COR-L47 (cell line): ENCODE measurements around the gene CDA.

Experiments used
- DNase-seq: peaks from one replicate; lab custom pipeline; 2025; lab: John Stamatoyannopoulos, UW

CDA gene

GRCh38 chr1:20615946-20616846, 27.3 kb downstream of the CDA start:
- DNase-seq: no peak

GRCh38 chr1:20616847-20617487, 28.1 kb downstream of the CDA start:
- DNase-seq: no peak

GRCh38 chr1:20618550-20618949, 29.7 kb downstream of the CDA start:
- DNase-seq: no peak

GRCh38 chr1:20619999-20620398, 31.1 kb downstream of the CDA start:
- DNase-seq: no peak

- no peak for DNase-seq
These were observed 32.1 kb downstream of the CDA start for GRCh38 chr1:20621012-20621411.

GRCh38 chr1:20624709-20625108, 35.8 kb downstream of the CDA start:
- no peak for DNase-seq

GRCh38 chr1:20625176-20626097, 36.5 kb downstream of the CDA start:
- DNase-seq: no peak

- no peak for DNase-seq
These were observed 37.2 kb downstream of the CDA start for GRCh38 chr1:20626098-20626427.

- no peak for DNase-seq
These were observed 37.6 kb downstream of the CDA start for GRCh38 chr1:20626524-20626923.

GRCh38 chr1:20630729-20631128, 41.8 kb downstream of the CDA start:
- DNase-seq: no peak

- DNase-seq: no peak
These were observed 43.5 kb downstream of the CDA start for GRCh38 chr1:20632386-20632785.

- DNase-seq: peak; percentile 79
These were observed 44.5 kb downstream of the CDA start, which contains the start of gene PINK1 for GRCh38 chr1:20633190-20634064. Gene PINK1 (plus strand): TSS chr1:20633458. CDS start chr1:20633549, 91 bp downstream.

GRCh38 chr1:20634065-20634593, 45.2 kb downstream of the CDA start:
- no peak for DNase-seq

- peak; percentile 40 for DNase-seq
These were observed 45.7 kb downstream of the CDA start for GRCh38 chr1:20634594-20635084.

GRCh38 chr1:20636785-20637347, 48.0 kb downstream of the CDA start:
- no peak for DNase-seq

- peak; percentile 44 for DNase-seq
These were observed 51.3 kb downstream of the CDA start for GRCh38 chr1:20640183-20640597.

GRCh38 chr1:20641975-20642374, 53.1 kb downstream of the CDA start:
- DNase-seq: no peak

- no peak for DNase-seq
These were observed 54.2 kb downstream of the CDA start for GRCh38 chr1:20643080-20643479.

GRCh38 chr1:20644416-20644815, 55.5 kb downstream of the CDA start:
- DNase-seq: no peak

GRCh38 chr1:20645414-20645813, 56.5 kb downstream of the CDA start:
- DNase-seq: no peak

GRCh38 chr1:20648438-20648837, 59.5 kb downstream of the CDA start:
- DNase-seq: no peak
